ENCODE measurements around the gene TSC22D2.
"Not testable (repeated sequence)": the region's sequence is repeated elsewhere in the genome, so short reads cannot be mapped to it uniquely, and the experiment has no call there.

Gene TSC22D2

GRCh38 chr3:150490277-150490986 lies 82.3 kb downstream of the TSC22D2 start:
- DNase-seq = no peak

- DNase-seq = no peak
These were observed 86.4 kb downstream of the TSC22D2 start for GRCh38 chr3:150494411-150494977.

- peak in 1 of 2 donors; percentile 27 for DNase-seq
These were observed 87.1 kb downstream of the TSC22D2 start for GRCh38 chr3:150495149-150495548.

- DNase-seq = peak in 1 of 2 donors; percentile 41
These were observed 87.6 kb downstream of the TSC22D2 start for GRCh38 chr3:150495563-150496168.

- DNase-seq = peak in 1 of 2 donors; percentile 61
These were observed 89.9 kb downstream of the TSC22D2 start for GRCh38 chr3:150497956-150498355.

GRCh38 chr3:150500960-150501359 lies 92.9 kb downstream of the TSC22D2 start:
- not testable (repeated sequence) for DNase-seq

- no peak for DNase-seq
These were observed 95.5 kb downstream of the TSC22D2 start for GRCh38 chr3:150503402-150504099.

GRCh38 chr3:150504483-150504882 lies 96.4 kb downstream of the TSC22D2 start:
- no peak for DNase-seq

- no peak for DNase-seq
These were observed 100.3 kb downstream of the TSC22D2 start for GRCh38 chr3:150508401-150508800.

GRCh38 chr3:150509780-150510179 lies 101.7 kb downstream of the TSC22D2 start:
- DNase-seq = no peak

GRCh38 chr3:150511122-150511821 lies 103.2 kb downstream of the TSC22D2 start:
- no peak for DNase-seq

- DNase-seq = no peak
These were observed 107.1 kb downstream of the TSC22D2 start for GRCh38 chr3:150515210-150515609.

All from bone marrow (tissue), 2 donors.